Measurements from ENCODE around the gene SLC10A1.

Gene SLC10A1

GRCh38 chr14:69780952-69781351 lies 16.1 kb downstream of the SLC10A1 start:
- Histone ChIP-seq H3K4me2 (ENCODE audit: low read depth, low read length, poor library complexity, severe bottlenecking) (no peak overlapping the region), H3K36me3 (ENCODE audit: insufficient read depth, low read length) (peaks cover 22% of the 10 kb centered on the region; the same call in 1 of the 2 replicates), H3K9ac (ENCODE audit: low read depth, low read length, poor library complexity, severe bottlenecking) (no peak overlapping the region), H4K20me1 (ENCODE audit: insufficient read depth, low read length, poor library complexity, severe bottlenecking) (peaks cover 2% of the 10 kb centered on the region), H3K9me2 (replicated peaks; ENCODE audit: low read depth, low read length) (no peaks in the 10 kb centered on the region), H3K9me3 (ENCODE audit: insufficient read depth, low read depth, low read length) (no peaks in the 10 kb centered on the region), H3K4me1 (ENCODE audit: insufficient read depth, low read length, poor library complexity, severe bottlenecking) (no peaks in the 10 kb centered on the region), H3F3A (ENCODE audit: low read depth) (no peaks in the 10 kb centered on the region), H2AFZ (ENCODE audit: low read length) (no peak overlapping the region), H3K79me2 (ENCODE audit: insufficient read depth, low read length) (peaks cover 2% of the 10 kb centered on the region; the same call in 1 of the 2 replicates), H3K4me3 (ENCODE audit: low read length, poor library complexity, severe bottlenecking) (no peak overlapping the region), H3K27me3 (ENCODE audit: insufficient read depth, low read length, poor library complexity, severe bottlenecking) (no peaks in the 10 kb centered on the region)
- no peak for TF ChIP-seq EZH2phosphoT487 (IDR thresholded peaks at IDR 0.05; ENCODE audit: borderline replicate concordance)
- TF ChIP-seq CTCF (conservative IDR thresholded peaks at IDR 0.05; ENCODE audit: low read length) = no peak

- H2AFZ ChIP-seq (ENCODE audit: low read length) = no peak overlapping the region
- no peaks in the 10 kb centered on the region for H3K9me3 ChIP-seq (ENCODE audit: insufficient read depth, low read depth, low read length)
- H3K9me2 ChIP-seq (replicated peaks; ENCODE audit: low read depth, low read length) = no peaks in the 10 kb centered on the region
- peaks cover 11% of the 10 kb centered on the region for H4K20me1 ChIP-seq (ENCODE audit: insufficient read depth, low read length, poor library complexity, severe bottlenecking)
- H3K9ac ChIP-seq (ENCODE audit: low read depth, low read length, poor library complexity, severe bottlenecking) = no peak overlapping the region
- no peak overlapping the region for H3K4me2 ChIP-seq (ENCODE audit: low read depth, low read length, poor library complexity, severe bottlenecking)
- H3F3A ChIP-seq (ENCODE audit: low read depth) = no peaks in the 10 kb centered on the region
- no peak overlapping the region for H3K4me3 ChIP-seq (ENCODE audit: low read length, poor library complexity, severe bottlenecking)
- peaks cover 11% of the 10 kb centered on the region for H3K79me2 ChIP-seq (ENCODE audit: insufficient read depth, low read length)
- H3K4me1 ChIP-seq (ENCODE audit: insufficient read depth, low read length, poor library complexity, severe bottlenecking) = no peaks in the 10 kb centered on the region
- peaks cover 31% of the 10 kb centered on the region; the same call in 1 of the 2 replicates for H3K36me3 ChIP-seq (ENCODE audit: insufficient read depth, low read length)
- TF ChIP-seq CTCF (conservative IDR thresholded peaks at IDR 0.05; ENCODE audit: low read length) (no peak), EZH2phosphoT487 (IDR thresholded peaks at IDR 0.05; ENCODE audit: borderline replicate concordance) (no peak)
- no peaks in the 10 kb centered on the region for H3K27me3 ChIP-seq (ENCODE audit: insufficient read depth, low read length, poor library complexity, severe bottlenecking)
Observed at GRCh38 chr14:69780092-69780491, 16.9 kb downstream of the SLC10A1 start.

- Histone ChIP-seq H3K4me2 (ENCODE audit: low read depth, low read length, poor library complexity, severe bottlenecking) (no peak overlapping the region), H2AFZ (ENCODE audit: low read length) (no peak overlapping the region), H3K9me2 (replicated peaks; ENCODE audit: low read depth, low read length) (no peaks in the 10 kb centered on the region), H4K20me1 (ENCODE audit: insufficient read depth, low read length, poor library complexity, severe bottlenecking) (peaks cover 13% of the 10 kb centered on the region), H3K9ac (ENCODE audit: low read depth, low read length, poor library complexity, severe bottlenecking) (no peak overlapping the region), H3K79me2 (ENCODE audit: insufficient read depth, low read length) (peaks cover 16% of the 10 kb centered on the region), H3K36me3 (ENCODE audit: insufficient read depth, low read length) (peaks cover 41% of the 10 kb centered on the region; the same call in 1 of the 2 replicates), H3F3A (ENCODE audit: low read depth) (no peaks in the 10 kb centered on the region), H3K4me1 (ENCODE audit: insufficient read depth, low read length, poor library complexity, severe bottlenecking) (no peaks in the 10 kb centered on the region), H3K9me3 (ENCODE audit: insufficient read depth, low read depth, low read length) (no peaks in the 10 kb centered on the region), H3K4me3 (ENCODE audit: low read length, poor library complexity, severe bottlenecking) (no peak overlapping the region), H3K27me3 (ENCODE audit: insufficient read depth, low read length, poor library complexity, severe bottlenecking) (no peaks in the 10 kb centered on the region)
- TF ChIP-seq EZH2phosphoT487 (IDR thresholded peaks at IDR 0.05; ENCODE audit: borderline replicate concordance) = no peak
- no peak for TF ChIP-seq CTCF (conservative IDR thresholded peaks at IDR 0.05; ENCODE audit: low read length)
Observed at GRCh38 chr14:69779088-69779487, 18.0 kb downstream of the SLC10A1 start.
